HFFc6 (cell line): ENCODE results near the gene RAB20. TPM values are rescaled to one million over a fixed set of nuclear protein-coding genes. Genes with fewer than 3 reads are reported as not detected.

ENCODE experiments used
- DNase-seq: peaks from one replicate; pipeline ENCODE4 v3.0.0-alpha.2; 2018
- H3K27ac Mint-ChIP-seq: 2 replicates; pipeline ENCODE4 v1.8.0; 2020; ENCODE audit warnings: mild to moderate bottlenecking, mixed read lengths
- H3K27me3 Mint-ChIP-seq: 2 replicates; pipeline ENCODE4 v1.8.0; 2021; ENCODE audit warnings: mild to moderate bottlenecking, moderate library complexity, mixed read lengths; ENCODE audit not compliant: insufficient read depth
- H3K36me3 Mint-ChIP-seq: 2 replicates; pipeline ENCODE4 v1.8.0; 2021; ENCODE audit warnings: low read depth, mixed read lengths
- H3K4me1 Mint-ChIP-seq: 2 replicates; pipeline ENCODE4 v1.8.0; 2020; ENCODE audit warnings: low read depth, mixed read lengths
- H3K4me3 Mint-ChIP-seq: 2 replicates; pipeline ENCODE4 v1.8.0; 2020; ENCODE audit warnings: mild to moderate bottlenecking, moderate library complexity, mixed read lengths
- H3K9me3 Mint-ChIP-seq: 2 replicates; pipeline ENCODE4 v1.8.0; 2020; ENCODE audit warnings: mild to moderate bottlenecking, mixed read lengths
- CTCF ChIP-seq: fragments of 200-600 bp; sonication (generic); IDR thresholded peaks from 2 replicates; pipeline ENCODE4 v1.5.0; 2021; ENCODE audit warnings: antibody characterized with exemption, mild to moderate bottlenecking
- total RNA-seq, 6 experiments: library from RNA; stranded (reverse); fragmentation: NEBNext Ultra II Directional; extraction: Animal tissue kit (Norgen Biotek cat#: 25700); gene quantifications; 2 replicates in 1 of 6; 3 replicates in 5 of 6; pipeline ENCODE4 v1.2.3, GENCODE V29; 2021

RAB20 gene
- total RNA-seq, 6 experiments from 2014 or later = 0.40 to 1.0 (median 0.74) TPM

- TF ChIP-seq CTCF = no peak
- Mint-ChIP-seq H3K9me3 (no peaks in the 10 kb centered on the region), H3K4me3 (no peak overlapping the region), H3K27ac (no peak overlapping the region), H3K27me3 (peaks cover under 1% of the 10 kb centered on the region), H3K4me1 (peaks cover 11% of the 10 kb centered on the region), H3K36me3 (peaks cover 21% of the 10 kb centered on the region)
- no peak for DNase-seq
Observed at GRCh38 chr13:110485604-110486003, 75.9 kb downstream of the RAB20 start.

- Mint-ChIP-seq H3K27me3 (no peaks in the 10 kb centered on the region; the same call in 1 of the 2 replicates), H3K4me3 (no peak overlapping the region), H3K36me3 (peaks cover 21% of the 10 kb centered on the region), H3K9me3 (no peaks in the 10 kb centered on the region), H3K27ac (no peak overlapping the region), H3K4me1 (peaks cover 11% of the 10 kb centered on the region)
- no peak for TF ChIP-seq CTCF
- DNase-seq = no peak
Observed at GRCh38 chr13:110484290-110485048, 77.1 kb downstream of the RAB20 start.

- H3K36me3 Mint-ChIP-seq = peaks cover 21% of the 10 kb centered on the region
- DNase-seq = no peak
- H3K27me3 Mint-ChIP-seq = no peaks in the 10 kb centered on the region; the same call in 1 of the 2 replicates
- H3K4me1 Mint-ChIP-seq = peaks cover 11% of the 10 kb centered on the region
- no peak overlapping the region for H3K4me3 Mint-ChIP-seq
- H3K9me3 Mint-ChIP-seq = no peaks in the 10 kb centered on the region
- no peak overlapping the region for H3K27ac Mint-ChIP-seq
- no peak for TF ChIP-seq CTCF
Observed at GRCh38 chr13:110483386-110483968, 78.0 kb downstream of the RAB20 start.

- no peak for DNase-seq
- Mint-ChIP-seq H3K4me3 (no peak overlapping the region), H3K4me1 (no peaks in the 10 kb centered on the region; the same call in 1 of the 2 replicates), H3K36me3 (peaks cover 26% of the 10 kb centered on the region), H3K27me3 (no peaks in the 10 kb centered on the region; the same call in none of the 2 replicates), H3K27ac (no peak overlapping the region), H3K9me3 (no peaks in the 10 kb centered on the region)
- no peak for TF ChIP-seq CTCF
Observed at GRCh38 chr13:110480161-110480560, 81.4 kb downstream of the RAB20 start.

- peaks cover 31% of the 10 kb centered on the region for H3K36me3 Mint-ChIP-seq
- H3K4me3 Mint-ChIP-seq = no peak overlapping the region
- no peaks in the 10 kb centered on the region; the same call in 1 of the 2 replicates for H3K4me1 Mint-ChIP-seq
- DNase-seq = no peak
- peaks cover 2% of the 10 kb centered on the region for H3K27me3 Mint-ChIP-seq
- no peak overlapping the region for H3K27ac Mint-ChIP-seq
- no peak for TF ChIP-seq CTCF
- no peaks in the 10 kb centered on the region for H3K9me3 Mint-ChIP-seq
Observed at GRCh38 chr13:110479648-110480047, 81.9 kb downstream of the RAB20 start.
